MM.1S (cell line): ENCODE measurements around the gene KARS1.

ENCODE experiments used
- CTCF ChIP-seq: fragments of 300-600 bp; sonication (generic); IDR thresholded peaks from 2 replicates; pipeline ENCODE4 v1.5.1; 2016; ENCODE audit warnings: antibody characterized with exemption, low read length, mixed read lengths
- EZH2phosphoT487 ChIP-seq: fragments of 300-600 bp; sonication (generic); IDR thresholded peaks from 2 replicates; pipeline ENCODE4 v1.6.1; 2018; ENCODE audit warnings: antibody characterized with exemption, low read length

- no peak for TF ChIP-seq CTCF
- no peak for TF ChIP-seq EZH2phosphoT487
These were observed 58.2 kb downstream of the KARS1 start for GRCh38 chr16:75589306-75589705.
